HUES64 (cell line): ENCODE data around the gene SSRP1.
A peak's percentile ranks its signal among the peaks of the same experiment; 100 is the strongest.

ENCODE experiments used
- H3K27ac ChIP-seq: 2 replicates; pipeline ENCODE4 v1.7.0; 2013; ENCODE audit warnings: low read depth, low read length, inconsistent platforms
- H3K27me3 ChIP-seq: 2 replicates; pipeline ENCODE4 v1.6.1; 2013; ENCODE audit warnings: mild to moderate bottlenecking, low read length; ENCODE audit not compliant: insufficient read depth
- H3K36me3 ChIP-seq: 2 replicates; pipeline ENCODE4 v1.6.1; 2013; ENCODE audit warnings: mild to moderate bottlenecking, low read length; ENCODE audit not compliant: insufficient read depth
- H3K4me1 ChIP-seq: 2 replicates; pipeline ENCODE4 v1.6.1; 2013; ENCODE audit warnings: mild to moderate bottlenecking, low read length, moderate library complexity; ENCODE audit not compliant: insufficient read depth
- H3K4me3 ChIP-seq: 2 replicates; pipeline ENCODE4 v1.5.1; 2013; ENCODE audit warnings: mild to moderate bottlenecking, low read length, moderate library complexity
- H3K9ac ChIP-seq: 2 replicates; pipeline ENCODE4 v1.6.1; 2013; ENCODE audit warnings: mild to moderate bottlenecking, low read depth, low read length
- H3K9me3 ChIP-seq: 2 replicates; pipeline ENCODE4 v1.6.1; 2013; ENCODE audit warnings: low read depth, low read length; ENCODE audit not compliant: insufficient read depth
- WGBS: fragments of 150-250, 120-280 bp; methylation state at CpG from one replicate; pipeline ENCODE4 v1.1.7; 2013; ENCODE audit warnings: missing lambda C conversion rate; 5-methylcytosine and 5-hydroxymethylcytosine counted together

The SSRP1 gene

DNA sequence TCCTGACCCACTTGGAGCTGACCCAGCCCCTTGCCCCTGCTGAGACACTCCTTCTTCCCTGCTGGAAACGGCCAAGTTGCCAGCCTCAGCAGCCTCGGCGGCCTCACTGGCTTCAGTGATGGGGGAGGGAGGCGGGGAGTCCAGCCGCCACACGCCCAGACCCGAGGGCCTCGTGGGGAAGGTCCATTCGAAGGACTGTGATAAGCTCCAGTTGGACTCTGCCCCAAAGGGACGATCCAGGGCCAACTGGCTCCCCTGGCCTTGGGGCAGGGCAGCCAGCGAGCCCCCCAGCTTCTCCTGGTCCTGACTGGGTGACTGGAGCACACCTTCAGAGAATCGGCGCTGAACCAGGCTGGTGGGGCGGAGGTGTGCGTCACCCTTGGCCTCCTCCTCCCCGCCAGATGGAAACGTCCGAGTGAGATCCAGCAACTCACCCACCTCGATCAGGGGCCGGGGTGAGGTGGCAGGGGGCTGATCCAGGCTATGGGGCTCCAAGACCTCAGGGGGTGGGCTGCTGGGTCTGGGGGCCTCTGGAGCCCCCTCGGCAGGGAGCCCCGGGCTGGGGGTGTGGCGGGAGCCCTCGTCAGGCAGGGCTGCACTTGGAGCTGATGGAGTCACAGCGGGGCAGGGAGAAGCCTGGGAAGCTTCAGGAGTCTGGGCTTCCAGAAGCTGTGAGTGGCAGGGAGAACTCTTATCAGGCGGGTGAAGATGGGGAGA, 22.5 kb downstream of the SSRP1 start:
- Histone ChIP-seq H3K4me3 (no peak overlapping the region), H3K27ac (no peak overlapping the region; the same call in 1 of the 2 replicates), H3K9ac (no peak overlapping the region), H3K4me1 (peaks cover 31% of the 10 kb centered on the region), H3K9me3 (no peaks in the 10 kb centered on the region), H3K36me3 (peaks cover 81% of the 10 kb centered on the region), H3K27me3 (no peaks in the 10 kb centered on the region)
- 85% methylated on average over 26 of the region's 26 CpGs for WGBS

DNA sequence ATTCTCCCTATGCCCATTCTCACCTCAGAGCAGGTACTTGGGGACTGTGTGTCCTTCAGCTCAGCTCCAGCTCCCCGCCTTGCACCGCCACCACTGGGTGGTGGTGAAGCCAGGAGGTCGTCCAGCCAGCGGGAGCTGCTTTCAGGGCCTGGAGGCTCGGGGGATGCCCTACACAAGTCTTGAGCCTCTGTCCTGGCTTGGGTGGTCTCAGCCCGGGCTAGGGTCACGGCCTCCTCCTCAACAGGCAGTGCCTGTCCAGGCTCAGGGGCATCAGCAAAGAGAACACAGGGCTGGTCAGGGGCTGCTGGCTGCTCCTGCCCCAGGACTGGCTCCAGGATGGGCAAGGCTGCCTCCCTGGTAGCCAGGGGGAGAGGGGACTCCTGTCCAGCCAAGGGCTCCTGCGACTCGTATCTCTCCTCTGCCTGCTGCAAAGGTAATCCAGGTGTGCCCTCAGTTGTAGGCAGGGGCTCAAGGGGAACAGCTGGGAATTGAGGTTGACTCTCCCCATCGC, 23.1 kb downstream of the SSRP1 start:
- Histone ChIP-seq H3K9ac (no peak overlapping the region), H3K4me3 (no peak overlapping the region), H3K9me3 (no peaks in the 10 kb centered on the region), H3K36me3 (peaks cover 81% of the 10 kb centered on the region), H3K4me1 (peaks cover 31% of the 10 kb centered on the region), H3K27ac (no peak overlapping the region), H3K27me3 (no peaks in the 10 kb centered on the region)
- WGBS: 93% methylated on average over 10 of the region's 10 CpGs

DNA sequence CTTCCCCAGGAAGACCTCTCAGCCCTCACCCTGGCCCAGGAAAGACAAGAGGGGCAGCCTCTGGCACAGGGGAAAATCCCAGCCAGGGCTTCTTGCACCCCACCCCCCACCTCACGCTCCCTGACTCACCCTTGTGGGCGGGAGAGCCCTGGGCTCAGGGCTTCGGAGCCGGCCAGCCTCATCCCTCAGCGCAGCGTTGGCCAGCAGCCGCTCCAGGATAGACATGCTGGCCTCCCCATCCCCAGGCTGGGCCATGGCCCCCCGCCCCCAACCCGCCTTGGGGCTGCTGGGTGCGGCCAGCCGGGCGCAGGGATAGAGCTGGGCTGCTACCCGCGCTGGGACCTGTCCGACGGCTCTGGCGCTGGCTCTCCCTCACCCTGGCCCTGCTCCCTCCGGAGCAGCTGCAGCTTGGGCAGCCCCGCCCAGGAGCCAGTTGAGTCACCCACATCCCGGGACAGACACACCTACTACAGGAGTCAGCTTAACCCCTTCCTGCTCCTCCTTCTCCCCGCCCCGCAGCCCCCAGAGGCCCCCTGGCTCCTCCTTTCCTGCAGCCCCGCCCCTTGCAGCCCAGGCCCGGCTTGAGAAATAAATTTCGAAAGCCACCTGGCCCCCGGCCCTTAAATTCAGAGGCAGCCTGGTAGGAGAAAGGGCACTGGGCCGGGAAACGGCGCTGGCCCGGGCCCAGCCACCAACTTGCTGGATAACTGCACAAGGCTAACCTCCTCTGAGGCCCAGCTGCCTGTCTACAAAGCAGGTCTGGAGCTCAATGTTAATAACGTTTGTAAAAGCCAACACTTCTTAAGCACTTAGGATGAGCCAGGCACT, 24.4 kb downstream of the SSRP1 start:
- Histone ChIP-seq H3K27me3 (no peaks in the 10 kb centered on the region), H3K9ac (peak overlapping the region; percentile 47; the same call in 1 of the 2 replicates), H3K27ac (peak overlapping the region; percentile 69), H3K9me3 (no peaks in the 10 kb centered on the region), H3K4me3 (peak overlapping the region; percentile 50), H3K4me1 (peaks cover 29% of the 10 kb centered on the region), H3K36me3 (peaks cover 72% of the 10 kb centered on the region)
- 5% methylated on average over 31 of the region's 31 CpGs for WGBS

DNA sequence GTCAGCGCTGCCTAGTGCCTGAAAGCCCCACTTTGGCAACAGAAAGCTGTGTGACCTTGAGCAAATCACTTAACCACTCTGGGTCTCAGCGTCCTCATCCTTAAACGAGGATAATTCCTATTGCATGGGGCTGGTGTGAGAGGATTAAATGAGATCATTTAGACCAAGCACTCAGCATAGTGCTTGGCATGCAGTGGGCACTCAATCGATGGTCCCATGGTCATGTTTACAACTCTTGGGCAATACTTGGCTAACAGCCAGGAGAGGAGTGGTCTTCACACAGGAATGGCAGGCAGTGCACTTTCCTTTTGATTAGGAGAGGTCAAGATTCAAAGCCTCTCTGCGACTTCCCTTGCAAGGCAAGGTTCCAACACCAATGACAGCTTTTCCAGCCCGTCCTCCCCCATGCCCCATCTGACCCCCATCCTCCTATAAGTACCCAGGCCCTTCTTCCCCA, 25.0 kb downstream of the SSRP1 start:
- peaks cover 22% of the 10 kb centered on the region for H3K4me1 ChIP-seq
- H3K9me3 ChIP-seq: no peaks in the 10 kb centered on the region
- peak overlapping the region; percentile 50 for H3K4me3 ChIP-seq
- peaks cover 68% of the 10 kb centered on the region for H3K36me3 ChIP-seq
- H3K27ac ChIP-seq: peak overlapping the region; percentile 66; the same call in 1 of the 2 replicates
- H3K9ac ChIP-seq: peak overlapping the region; percentile 47; the same call in 1 of the 2 replicates
- WGBS: 76% methylated on average over 6 of the region's 6 CpGs
- no peaks in the 10 kb centered on the region for H3K27me3 ChIP-seq

DNA sequence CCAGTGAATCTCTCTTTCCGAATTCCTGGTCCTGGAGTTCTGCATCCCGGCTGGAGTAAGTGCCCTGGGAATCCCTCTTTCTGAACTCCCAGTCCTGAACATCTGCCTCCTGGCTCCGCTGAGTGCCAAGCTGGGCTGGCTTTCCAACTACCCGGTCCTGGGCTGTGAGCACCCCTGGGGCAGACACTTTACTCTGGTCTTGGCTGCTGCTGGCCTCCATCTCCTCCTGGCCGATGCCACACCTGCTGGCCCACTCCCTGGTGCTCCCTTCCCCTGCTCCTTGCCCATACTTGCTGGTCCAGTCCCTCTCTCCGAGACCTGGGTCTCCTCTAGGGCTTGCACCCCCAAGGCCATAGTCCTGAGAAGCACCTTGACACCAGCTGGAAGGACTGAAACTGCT, 25.6 kb downstream of the SSRP1 start:
- Histone ChIP-seq H3K9me3 (no peaks in the 10 kb centered on the region), H3K4me1 (peaks cover 19% of the 10 kb centered on the region; the same call in 1 of the 2 replicates), H3K36me3 (peaks cover 65% of the 10 kb centered on the region), H3K4me3 (no peak overlapping the region), H3K9ac (no peak overlapping the region), H3K27ac (no peak overlapping the region), H3K27me3 (no peaks in the 10 kb centered on the region)
- 96% methylated on average over 6 of the region's 6 CpGs for WGBS

DNA sequence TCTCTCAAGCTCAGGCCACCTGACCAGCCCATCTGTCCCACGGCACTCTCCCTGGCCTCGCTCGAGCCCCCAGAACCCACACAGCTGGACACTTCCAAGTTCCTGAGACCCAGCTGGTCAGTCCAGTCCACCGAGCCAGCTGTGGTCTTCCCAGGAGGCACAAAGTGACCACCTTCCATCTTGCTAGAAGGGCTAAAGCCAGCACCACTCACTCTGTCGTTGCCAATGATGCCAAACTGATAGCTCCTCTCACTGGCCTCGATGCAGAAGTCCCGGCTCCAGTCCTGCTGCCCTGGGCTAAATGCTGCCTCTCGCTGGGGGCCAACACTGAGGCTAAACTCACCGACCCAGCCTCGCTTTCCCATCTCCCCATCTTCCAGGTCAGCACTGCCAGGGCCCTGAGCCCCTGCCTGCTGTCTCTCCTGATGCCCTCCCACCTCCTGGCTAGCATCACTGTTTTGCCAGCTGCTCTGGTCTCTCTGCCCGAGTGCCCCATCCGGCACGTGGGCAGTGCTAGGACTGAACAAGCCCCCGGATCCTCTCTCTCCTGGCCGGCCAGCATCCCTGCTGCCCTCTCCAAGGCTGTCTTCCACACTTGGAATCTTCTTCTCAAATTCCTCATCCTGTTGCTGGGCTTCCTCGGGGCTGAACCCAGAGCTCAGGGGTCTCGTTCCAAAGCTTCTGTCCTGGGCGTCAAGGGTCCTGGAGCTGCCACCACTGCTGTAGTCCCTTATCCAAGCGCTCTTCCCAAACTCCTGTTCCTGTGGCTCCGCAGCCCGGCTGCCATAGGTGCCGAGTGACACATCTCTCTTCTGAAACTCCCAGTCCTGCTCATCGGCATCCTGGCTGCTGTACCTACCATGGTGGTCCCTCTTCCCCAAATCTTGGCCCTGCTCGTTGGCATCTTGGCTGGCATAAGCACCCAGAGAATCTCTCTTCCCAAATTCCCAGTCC, 26.3 kb downstream of the SSRP1 start:
- Histone ChIP-seq H3K9me3 (no peaks in the 10 kb centered on the region), H3K27ac (no peak overlapping the region), H3K36me3 (peaks cover 59% of the 10 kb centered on the region), H3K27me3 (no peaks in the 10 kb centered on the region), H3K4me1 (peaks cover 17% of the 10 kb centered on the region; the same call in 1 of the 2 replicates), H3K9ac (no peak overlapping the region), H3K4me3 (no peak overlapping the region)
- 93% methylated on average over 24 of the region's 24 CpGs for WGBS

DNA sequence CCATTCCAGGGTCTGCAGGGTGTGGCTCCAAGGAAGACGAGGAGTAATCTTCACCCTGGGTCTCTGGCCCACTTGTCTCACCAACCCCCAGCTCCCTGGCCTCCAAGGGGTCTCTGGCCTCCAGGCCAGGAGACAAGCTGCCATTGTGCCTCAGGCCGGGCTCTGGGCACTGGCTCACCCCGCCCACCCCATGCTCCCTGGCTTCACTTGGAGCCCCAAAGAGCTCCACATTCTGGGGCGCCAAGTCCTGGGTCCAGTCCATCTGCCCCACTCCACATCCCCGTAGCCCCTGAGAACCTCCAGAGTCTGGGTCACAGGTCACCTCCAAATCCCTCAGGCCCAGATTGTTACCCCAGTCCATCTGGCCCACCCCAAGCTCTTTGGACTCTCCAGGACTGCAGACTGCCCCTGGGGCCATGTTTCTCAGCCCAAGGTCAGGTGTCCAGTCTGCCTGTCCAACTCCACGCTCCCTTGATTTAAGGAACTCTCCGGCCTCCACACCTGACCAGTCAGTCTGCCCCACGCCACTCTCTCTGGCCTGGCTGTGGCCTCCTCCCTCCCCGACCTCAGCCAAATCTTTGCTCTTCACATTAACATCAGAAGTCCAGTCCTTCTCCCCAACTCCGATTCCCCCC, 27.1 kb downstream of the SSRP1 start:
- peaks cover 14% of the 10 kb centered on the region; the same call in 1 of the 2 replicates for H3K4me1 ChIP-seq
- peaks cover 50% of the 10 kb centered on the region for H3K36me3 ChIP-seq
- no peaks in the 10 kb centered on the region for H3K9me3 ChIP-seq
- H3K4me3 ChIP-seq: no peak overlapping the region
- H3K27ac ChIP-seq: no peak overlapping the region
- H3K9ac ChIP-seq: no peak overlapping the region
- WGBS: 95% methylated on average over 10 of the region's 10 CpGs
- no peaks in the 10 kb centered on the region for H3K27me3 ChIP-seq

DNA sequence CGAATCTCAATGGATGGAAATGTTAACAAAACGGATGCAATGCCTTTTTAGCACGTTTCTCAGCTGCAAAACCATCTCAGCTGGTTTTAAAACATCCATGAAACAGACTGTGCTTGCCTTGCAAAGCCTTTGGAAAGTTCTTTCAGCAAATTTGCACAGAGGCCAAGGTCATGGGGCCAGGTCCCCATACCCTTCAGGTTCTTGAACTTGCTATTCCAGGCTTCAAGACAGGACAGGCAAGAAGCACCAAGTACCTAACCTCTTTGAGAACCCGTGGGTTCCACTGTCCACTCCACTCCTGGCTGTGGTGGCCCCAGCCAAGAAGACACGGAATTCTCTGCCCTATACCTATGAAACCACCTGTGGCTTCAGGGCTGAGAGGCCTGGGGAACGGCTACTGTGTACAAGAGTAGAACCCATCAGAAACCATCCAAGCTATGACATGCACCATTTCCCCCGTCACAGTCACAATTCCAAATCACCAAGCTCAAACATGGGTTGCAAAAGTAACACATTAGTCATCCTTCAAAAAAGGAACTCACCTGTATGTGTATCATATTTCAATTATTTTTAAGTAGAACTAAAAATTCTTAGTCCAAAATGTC, 27.9 kb downstream of the SSRP1 start:
- 92% methylated on average over 7 of the region's 7 CpGs for WGBS
- Histone ChIP-seq H3K9me3 (no peaks in the 10 kb centered on the region), H3K27me3 (no peaks in the 10 kb centered on the region), H3K4me3 (no peak overlapping the region), H3K36me3 (peaks cover 50% of the 10 kb centered on the region), H3K4me1 (peaks cover 14% of the 10 kb centered on the region; the same call in 1 of the 2 replicates), H3K27ac (no peak overlapping the region), H3K9ac (no peak overlapping the region)

DNA sequence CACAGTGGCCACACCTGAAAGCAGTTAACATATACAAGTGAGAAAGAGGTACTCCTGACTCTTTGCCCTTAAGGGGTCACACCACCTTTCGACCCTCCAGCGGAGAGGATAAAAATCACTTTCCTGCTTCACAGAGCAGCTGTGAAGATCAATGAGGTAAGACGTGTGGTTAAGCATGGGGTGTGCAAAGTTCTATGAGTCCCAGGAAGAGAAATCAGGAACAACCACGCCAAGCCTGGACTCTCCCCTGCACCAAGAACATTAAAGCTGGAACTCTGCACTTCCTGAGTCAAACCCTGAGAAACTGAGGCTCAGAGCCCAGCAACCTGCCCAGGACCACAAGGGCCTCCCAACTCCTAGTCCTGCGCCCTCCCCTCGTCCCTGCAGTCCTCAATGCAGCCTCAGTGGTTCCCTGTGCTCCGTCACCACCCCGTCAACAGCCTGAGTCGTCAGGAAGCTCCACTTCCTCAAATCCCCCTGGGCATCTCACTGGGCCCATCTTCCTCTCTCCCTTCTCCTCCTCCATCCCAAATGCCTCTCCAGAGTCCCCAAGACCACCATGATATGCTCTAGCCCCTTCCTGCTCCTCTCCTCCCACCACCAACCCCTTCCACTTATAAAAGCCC, 28.6 kb downstream of the SSRP1 start:
- Histone ChIP-seq H3K9ac (no peak overlapping the region), H3K27me3 (no peaks in the 10 kb centered on the region), H3K4me1 (peaks cover 14% of the 10 kb centered on the region; the same call in 1 of the 2 replicates), H3K27ac (no peak overlapping the region), H3K9me3 (no peaks in the 10 kb centered on the region), H3K36me3 (peaks cover 49% of the 10 kb centered on the region), H3K4me3 (no peak overlapping the region)
- 90% methylated on average over 9 of the region's 9 CpGs for WGBS
